ENCODE data around the gene COL6A3.
"Not testable (repeated sequence)": the region's sequence is repeated elsewhere in the genome, so short reads cannot be mapped to it uniquely, and the experiment has no call there.

Gene COL6A3

GRCh38 chr2:237359518-237359840, 54.5 kb downstream of the COL6A3 start:
- H3K4me1 ChIP-seq (ENCODE audit: control insufficient read depth, insufficient read depth, low read length, unreplicated experiment) = peaks cover 53% of the 10 kb centered on the region
- no peak overlapping the region for H2AFZ ChIP-seq (ENCODE audit: low read length, unreplicated experiment)
- H3K27ac ChIP-seq (ENCODE audit: low read depth, low read length) = peak overlapping the region; percentile 32
- no peak overlapping the region for H3K4me3 ChIP-seq (ENCODE audit: low read depth, low read length)
- H3K36me3 ChIP-seq (ENCODE audit: insufficient read depth, low read length) = peaks cover 96% of the 10 kb centered on the region
- no peaks in the 10 kb centered on the region for H3K27me3 ChIP-seq (ENCODE audit: insufficient read depth, low read length)
- H3K79me2 ChIP-seq (ENCODE audit: control insufficient read depth, insufficient read depth, low read length, unreplicated experiment) = peaks cover 43% of the 10 kb centered on the region

- Histone ChIP-seq H3K4me3 (ENCODE audit: low read depth, low read length) (no peak overlapping the region), H3K27ac (ENCODE audit: low read depth, low read length) (peak overlapping the region; percentile 32), H3K79me2 (ENCODE audit: control insufficient read depth, insufficient read depth, low read length, unreplicated experiment) (peaks cover 38% of the 10 kb centered on the region), H3K4me1 (ENCODE audit: control insufficient read depth, insufficient read depth, low read length, unreplicated experiment) (peaks cover 55% of the 10 kb centered on the region), H3K36me3 (ENCODE audit: insufficient read depth, low read length) (peaks cover 93% of the 10 kb centered on the region), H3K27me3 (ENCODE audit: insufficient read depth, low read length) (no peaks in the 10 kb centered on the region), H2AFZ (ENCODE audit: low read length, unreplicated experiment) (no peak overlapping the region)
Measured at GRCh38 chr2:237358721-237359517, 55.0 kb downstream of the COL6A3 start.

GRCh38 chr2:237355701-237356100, 58.3 kb downstream of the COL6A3 start:
- H3K27ac ChIP-seq (ENCODE audit: low read depth, low read length) = peak overlapping the region; percentile 79
- H3K4me3 ChIP-seq (ENCODE audit: low read depth, low read length) = no peak overlapping the region
- peaks cover 50% of the 10 kb centered on the region for H3K4me1 ChIP-seq (ENCODE audit: control insufficient read depth, insufficient read depth, low read length, unreplicated experiment)
- H3K36me3 ChIP-seq (ENCODE audit: insufficient read depth, low read length) = peaks cover 91% of the 10 kb centered on the region
- H2AFZ ChIP-seq (ENCODE audit: low read length, unreplicated experiment) = no peak overlapping the region
- H3K27me3 ChIP-seq (ENCODE audit: insufficient read depth, low read length) = no peaks in the 10 kb centered on the region
- peaks cover 26% of the 10 kb centered on the region for H3K79me2 ChIP-seq (ENCODE audit: control insufficient read depth, insufficient read depth, low read length, unreplicated experiment)

GRCh38 chr2:237354892-237355291, 59.1 kb downstream of the COL6A3 start:
- Histone ChIP-seq H3K27me3 (ENCODE audit: insufficient read depth, low read length) (no peaks in the 10 kb centered on the region), H3K79me2 (ENCODE audit: control insufficient read depth, insufficient read depth, low read length, unreplicated experiment) (peaks cover 29% of the 10 kb centered on the region), H2AFZ (ENCODE audit: low read length, unreplicated experiment) (no peak overlapping the region), H3K4me3 (ENCODE audit: low read depth, low read length) (no peak overlapping the region), H3K27ac (ENCODE audit: low read depth, low read length) (peak overlapping the region; percentile 79), H3K4me1 (ENCODE audit: control insufficient read depth, insufficient read depth, low read length, unreplicated experiment) (peaks cover 53% of the 10 kb centered on the region), H3K36me3 (ENCODE audit: insufficient read depth, low read length) (peaks cover 91% of the 10 kb centered on the region)

GRCh38 chr2:237354172-237354571, 59.8 kb downstream of the COL6A3 start:
- H2AFZ ChIP-seq (ENCODE audit: low read length, unreplicated experiment); H3K27me3 ChIP-seq (ENCODE audit: insufficient read depth, low read length); H3K4me3 ChIP-seq (ENCODE audit: low read depth, low read length): not testable (repeated sequence)
- peaks cover 29% of the 10 kb centered on the region for H3K79me2 ChIP-seq (ENCODE audit: control insufficient read depth, insufficient read depth, low read length, unreplicated experiment)
- peak overlapping the region; percentile 79 for H3K27ac ChIP-seq (ENCODE audit: low read depth, low read length)
- peaks cover 50% of the 10 kb centered on the region for H3K4me1 ChIP-seq (ENCODE audit: control insufficient read depth, insufficient read depth, low read length, unreplicated experiment)
- peaks cover 92% of the 10 kb centered on the region for H3K36me3 ChIP-seq (ENCODE audit: insufficient read depth, low read length)

- H3K4me1 ChIP-seq (ENCODE audit: control insufficient read depth, insufficient read depth, low read length, unreplicated experiment) = peaks cover 51% of the 10 kb centered on the region
- H3K27me3 ChIP-seq (ENCODE audit: insufficient read depth, low read length) = no peaks in the 10 kb centered on the region
- H3K27ac ChIP-seq (ENCODE audit: low read depth, low read length) = peak overlapping the region; percentile 44
- H3K36me3 ChIP-seq (ENCODE audit: insufficient read depth, low read length) = peaks cover 91% of the 10 kb centered on the region
- H2AFZ ChIP-seq (ENCODE audit: low read length, unreplicated experiment) = no peak overlapping the region
- no peak overlapping the region for H3K4me3 ChIP-seq (ENCODE audit: low read depth, low read length)
- H3K79me2 ChIP-seq (ENCODE audit: control insufficient read depth, insufficient read depth, low read length, unreplicated experiment) = peaks cover 28% of the 10 kb centered on the region
Measured at GRCh38 chr2:237353215-237353614, 60.7 kb downstream of the COL6A3 start.

GRCh38 chr2:237352279-237352845, 61.6 kb downstream of the COL6A3 start:
- Histone ChIP-seq H2AFZ (ENCODE audit: low read length, unreplicated experiment) (no peak overlapping the region), H3K36me3 (ENCODE audit: insufficient read depth, low read length) (peaks cover 91% of the 10 kb centered on the region), H3K4me1 (ENCODE audit: control insufficient read depth, insufficient read depth, low read length, unreplicated experiment) (peaks cover 52% of the 10 kb centered on the region), H3K4me3 (ENCODE audit: low read depth, low read length) (no peak overlapping the region), H3K79me2 (ENCODE audit: control insufficient read depth, insufficient read depth, low read length, unreplicated experiment) (peaks cover 24% of the 10 kb centered on the region), H3K27me3 (ENCODE audit: insufficient read depth, low read length) (no peaks in the 10 kb centered on the region), H3K27ac (ENCODE audit: low read depth, low read length) (peak overlapping the region; percentile 44)

- Histone ChIP-seq H3K36me3 (ENCODE audit: insufficient read depth, low read length) (peaks cover 90% of the 10 kb centered on the region), H3K27me3 (ENCODE audit: insufficient read depth, low read length) (no peaks in the 10 kb centered on the region), H2AFZ (ENCODE audit: low read length, unreplicated experiment) (no peak overlapping the region), H3K4me3 (ENCODE audit: low read depth, low read length) (no peak overlapping the region), H3K79me2 (ENCODE audit: control insufficient read depth, insufficient read depth, low read length, unreplicated experiment) (peaks cover 26% of the 10 kb centered on the region), H3K27ac (ENCODE audit: low read depth, low read length) (peak overlapping the region; percentile 44), H3K4me1 (ENCODE audit: control insufficient read depth, insufficient read depth, low read length, unreplicated experiment) (peaks cover 53% of the 10 kb centered on the region)
Measured at GRCh38 chr2:237351796-237352195, 62.2 kb downstream of the COL6A3 start.

GRCh38 chr2:237351046-237351445, 62.9 kb downstream of the COL6A3 start:
- Histone ChIP-seq H3K27ac (ENCODE audit: low read depth, low read length) (peak overlapping the region; percentile 68), H3K4me3 (ENCODE audit: low read depth, low read length) (no peak overlapping the region), H3K36me3 (ENCODE audit: insufficient read depth, low read length) (peaks cover 91% of the 10 kb centered on the region), H3K27me3 (ENCODE audit: insufficient read depth, low read length) (no peaks in the 10 kb centered on the region), H3K4me1 (ENCODE audit: control insufficient read depth, insufficient read depth, low read length, unreplicated experiment) (peaks cover 55% of the 10 kb centered on the region), H2AFZ (ENCODE audit: low read length, unreplicated experiment) (no peak overlapping the region), H3K79me2 (ENCODE audit: control insufficient read depth, insufficient read depth, low read length, unreplicated experiment) (peaks cover 32% of the 10 kb centered on the region)

- Histone ChIP-seq H3K36me3 (ENCODE audit: insufficient read depth, low read length) (peaks cover 91% of the 10 kb centered on the region), H3K4me1 (ENCODE audit: control insufficient read depth, insufficient read depth, low read length, unreplicated experiment) (peaks cover 55% of the 10 kb centered on the region), H3K27me3 (ENCODE audit: insufficient read depth, low read length) (no peaks in the 10 kb centered on the region), H2AFZ (ENCODE audit: low read length, unreplicated experiment) (no peak overlapping the region), H3K79me2 (ENCODE audit: control insufficient read depth, insufficient read depth, low read length, unreplicated experiment) (peaks cover 34% of the 10 kb centered on the region), H3K4me3 (ENCODE audit: low read depth, low read length) (no peak overlapping the region), H3K27ac (ENCODE audit: low read depth, low read length) (peak overlapping the region; percentile 68)
Measured at GRCh38 chr2:237350597-237350996, 63.4 kb downstream of the COL6A3 start.

GRCh38 chr2:237350070-237350469, 63.9 kb downstream of the COL6A3 start:
- Histone ChIP-seq H3K27ac (ENCODE audit: low read depth, low read length) (peak overlapping the region; percentile 68), H3K36me3 (ENCODE audit: insufficient read depth, low read length) (peaks cover 90% of the 10 kb centered on the region), H3K79me2 (ENCODE audit: control insufficient read depth, insufficient read depth, low read length, unreplicated experiment) (peaks cover 37% of the 10 kb centered on the region), H2AFZ (ENCODE audit: low read length, unreplicated experiment) (no peak overlapping the region), H3K4me1 (ENCODE audit: control insufficient read depth, insufficient read depth, low read length, unreplicated experiment) (peaks cover 55% of the 10 kb centered on the region), H3K4me3 (ENCODE audit: low read depth, low read length) (no peak overlapping the region), H3K27me3 (ENCODE audit: insufficient read depth, low read length) (no peaks in the 10 kb centered on the region)
